ENCODE data around the gene APLN.

DNA sequence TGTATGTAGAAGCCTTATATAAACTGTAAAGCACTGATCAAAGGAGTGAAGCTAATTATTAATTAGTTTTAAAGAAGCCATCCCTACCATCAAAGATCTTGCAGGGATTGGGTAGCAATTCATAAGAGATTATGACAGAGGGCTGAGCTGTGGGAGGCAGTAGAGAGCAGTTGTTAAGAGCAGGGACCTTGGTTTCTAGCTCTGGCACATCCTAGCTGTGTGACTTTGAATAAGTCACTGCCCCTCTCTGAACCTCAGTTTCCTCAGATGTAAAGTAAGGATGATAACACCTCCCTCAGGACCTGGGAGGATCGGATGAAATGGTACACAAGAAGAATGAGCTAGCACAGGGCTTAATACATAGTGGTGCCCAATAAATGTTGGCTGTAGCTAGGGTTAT, 45.4 kb downstream of the APLN start:
- TF ChIP-seq, protein P1, sequence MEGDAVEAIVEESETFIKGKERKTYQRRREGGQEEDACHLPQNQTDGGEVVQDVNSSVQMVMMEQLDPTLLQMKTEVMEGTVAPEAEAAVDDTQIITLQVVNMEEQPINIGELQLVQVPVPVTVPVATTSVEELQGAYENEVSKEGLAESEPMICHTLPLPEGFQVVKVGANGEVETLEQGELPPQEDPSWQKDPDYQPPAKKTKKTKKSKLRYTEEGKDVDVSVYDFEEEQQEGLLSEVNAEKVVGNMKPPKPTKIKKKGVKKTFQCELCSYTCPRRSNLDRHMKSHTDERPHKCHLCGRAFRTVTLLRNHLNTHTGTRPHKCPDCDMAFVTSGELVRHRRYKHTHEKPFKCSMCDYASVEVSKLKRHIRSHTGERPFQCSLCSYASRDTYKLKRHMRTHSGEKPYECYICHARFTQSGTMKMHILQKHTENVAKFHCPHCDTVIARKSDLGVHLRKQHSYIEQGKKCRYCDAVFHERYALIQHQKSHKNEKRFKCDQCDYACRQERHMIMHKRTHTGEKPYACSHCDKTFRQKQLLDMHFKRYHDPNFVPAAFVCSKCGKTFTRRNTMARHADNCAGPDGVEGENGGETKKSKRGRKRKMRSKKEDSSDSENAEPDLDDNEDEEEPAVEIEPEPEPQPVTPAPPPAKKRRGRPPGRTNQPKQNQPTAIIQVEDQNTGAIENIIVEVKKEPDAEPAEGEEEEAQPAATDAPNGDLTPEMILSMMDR (conservative IDR thresholded peaks at IDR 0.05 in 1 of 2, IDR thresholded peaks at IDR 0.05 in 1 of 2; ENCODE audit: extremely low read depth in 1 of 2, insufficient read depth in 1 of 2, low read depth in 1 of 2, low read length in 2 of 2), result peak in 1 of 2 donors; percentile 7
- no peak for TF ChIP-seq EZH2 (IDR thresholded peaks at IDR 0.05; ENCODE audit: borderline replicate concordance, low read length)

Data from mammary epithelial cell (primary cell).